Stimulated activated CD8-positive, alpha-beta memory T cell treated with anti-CD3 and anti-CD28 coated beads, Interleukin-4, amount 100 ng/mL, for 1 hour (primary cell): Measurements from ENCODE around the gene KCNJ15.

Source experiments
- DNase-seq, 2 donors: peaks; one replicate each; pipeline ENCODE4 v3.0.0-alpha.2; 2020; ENCODE audit warnings: low read depth in 2 of 2, low spot score in 1 of 2

The KCNJ15 gene

GRCh38 chr21:38267991-38268863 lies 11.4 kb downstream of the KCNJ15 start:
- DNase-seq: no peak

GRCh38 chr21:38268864-38269575 lies 12.2 kb downstream of the KCNJ15 start:
- no peak for DNase-seq

DNA sequence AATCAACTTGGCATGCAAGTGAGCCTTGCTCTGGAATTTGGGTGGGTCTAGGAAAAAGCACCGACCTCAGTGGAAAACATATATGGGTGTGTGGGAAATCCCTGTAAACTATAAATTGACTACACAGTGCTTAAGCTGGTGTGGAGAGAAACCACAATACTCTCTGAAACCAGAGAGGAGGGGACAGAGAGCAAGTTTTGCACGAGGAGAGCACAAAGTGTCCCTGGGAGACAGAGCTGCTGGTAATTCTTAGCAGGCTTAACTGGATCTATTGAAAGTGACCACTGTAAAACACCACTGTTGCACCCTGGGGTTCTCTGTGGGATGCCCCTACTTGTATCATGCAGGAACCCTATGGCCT lies 12.8 kb downstream of the KCNJ15 start:
- no peak for DNase-seq

DNA sequence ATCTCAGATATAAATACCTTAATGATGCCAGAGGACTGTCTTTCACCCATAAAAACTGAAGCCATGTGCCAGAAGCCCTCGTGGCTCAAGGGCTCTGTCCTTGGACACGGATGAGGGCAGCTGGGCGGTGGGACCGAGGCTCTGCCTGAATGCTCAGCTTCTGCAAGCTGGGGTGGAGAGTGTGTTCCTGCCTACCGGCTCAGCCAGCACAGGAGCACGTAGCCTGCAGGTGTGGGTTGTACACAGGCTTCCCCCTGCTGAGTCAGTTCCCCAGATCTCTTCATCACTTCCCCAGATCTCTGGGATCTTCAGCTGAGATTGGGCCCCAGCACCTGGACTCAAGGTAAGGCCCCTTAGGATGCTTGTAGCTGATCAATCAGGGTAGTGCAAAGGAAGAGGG lies 15.4 kb downstream of the KCNJ15 start:
- DNase-seq: no peak

- DNase-seq: no peak
Observed at GRCh38 chr21:38273745-38274542, 17.2 kb downstream of the KCNJ15 start.

GRCh38 chr21:38277501-38278131 lies 20.8 kb downstream of the KCNJ15 start:
- DNase-seq: no peak

DNA sequence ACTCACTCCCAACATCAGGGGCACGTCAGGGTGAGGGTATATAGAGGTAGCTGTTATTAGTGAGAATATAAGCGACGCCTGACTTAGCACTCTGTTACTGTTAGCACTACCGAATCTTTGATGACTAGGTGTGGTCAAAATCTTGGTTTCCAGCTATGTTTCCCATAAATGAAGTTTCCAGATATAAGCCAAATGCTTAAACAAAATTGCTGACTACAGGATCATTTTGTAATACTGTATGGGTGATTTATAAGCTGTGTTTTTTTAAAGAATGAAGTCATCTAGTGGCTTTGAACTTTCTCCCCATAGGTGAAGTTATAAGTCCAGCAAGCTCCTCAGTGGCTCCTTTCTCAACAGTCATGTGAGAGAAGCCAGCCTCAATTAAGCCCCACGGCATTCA lies 23.7 kb downstream of the KCNJ15 start:
- DNase-seq: no peak

DNA sequence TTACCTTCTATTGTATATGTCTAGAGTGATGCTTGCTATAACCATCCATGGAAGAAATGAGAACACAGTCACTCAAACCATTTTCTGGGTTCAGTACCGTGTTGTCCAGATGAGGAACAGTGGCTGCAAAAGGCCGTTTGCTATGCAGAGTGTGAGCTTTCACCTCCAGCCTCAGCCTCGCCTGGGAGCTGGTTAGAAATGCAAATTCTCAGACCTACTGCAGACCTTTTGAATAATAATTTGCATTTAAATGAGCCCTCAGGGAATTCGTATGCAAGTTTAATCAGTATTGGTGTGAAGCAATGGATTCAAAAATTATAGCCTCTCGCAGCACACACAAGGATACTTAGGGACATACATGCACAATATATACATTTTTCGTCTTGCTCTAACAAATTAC lies 24.1 kb downstream of the KCNJ15 start:
- no peak for DNase-seq

DNA sequence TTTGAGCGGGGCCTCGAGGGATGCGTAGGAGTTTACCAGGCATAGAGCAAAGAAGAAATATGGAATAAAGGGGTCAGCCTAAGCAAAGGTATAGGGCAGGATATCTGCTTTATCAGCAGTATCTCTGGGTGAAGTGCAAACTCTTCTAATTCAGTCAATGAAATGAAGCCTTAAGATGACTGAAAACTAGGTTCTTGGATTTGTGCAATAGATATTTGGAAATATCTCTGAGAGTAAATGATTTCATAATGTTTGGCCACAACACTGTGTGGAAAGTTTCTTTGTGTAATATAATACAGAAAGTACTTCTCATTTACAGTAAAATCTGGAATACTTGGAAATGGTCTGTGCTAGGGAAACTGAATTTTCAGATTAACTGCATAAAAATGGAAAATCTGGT lies 26.1 kb downstream of the KCNJ15 start:
- DNase-seq: no peak

- DNase-seq: no peak
Observed at GRCh38 chr21:38284216-38284615, 27.4 kb downstream of the KCNJ15 start.

DNA sequence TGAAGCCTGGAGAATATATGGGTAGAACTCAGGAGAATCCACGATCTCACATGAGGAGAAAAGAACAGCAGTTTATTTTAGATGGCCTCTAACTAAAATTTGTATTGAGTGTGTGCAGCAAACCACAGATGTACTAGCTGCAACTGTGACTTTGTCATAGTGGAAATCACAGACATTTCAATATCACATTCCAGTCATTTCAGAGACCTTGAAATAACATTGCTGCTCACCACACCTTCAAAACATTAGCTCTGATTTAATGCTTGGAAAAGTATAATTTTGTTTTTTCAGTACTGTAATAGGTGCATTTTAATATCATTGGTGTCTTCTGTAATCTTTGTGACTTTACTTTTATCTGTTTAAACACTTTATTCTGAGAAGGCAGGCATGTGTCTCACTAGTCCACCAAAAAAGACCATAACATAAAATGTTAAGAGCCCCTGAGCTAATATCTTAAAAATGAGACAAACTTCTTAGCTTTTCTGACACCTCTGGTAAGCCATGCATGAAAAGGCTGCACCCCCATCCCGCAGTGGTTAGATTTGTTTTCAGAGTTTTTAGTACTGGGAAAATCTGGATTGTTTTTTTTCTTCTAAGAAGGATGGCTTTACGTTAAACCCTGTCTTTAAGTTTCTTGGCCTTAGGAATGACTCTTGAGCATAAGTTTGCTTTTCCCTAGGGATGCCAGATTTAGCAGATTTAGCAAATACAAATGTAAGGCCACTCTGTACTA lies 30.1 kb downstream of the KCNJ15 start:
- DNase-seq: no peak

GRCh38 chr21:38287476-38287875 lies 30.7 kb downstream of the KCNJ15 start:
- DNase-seq: no peak

DNA sequence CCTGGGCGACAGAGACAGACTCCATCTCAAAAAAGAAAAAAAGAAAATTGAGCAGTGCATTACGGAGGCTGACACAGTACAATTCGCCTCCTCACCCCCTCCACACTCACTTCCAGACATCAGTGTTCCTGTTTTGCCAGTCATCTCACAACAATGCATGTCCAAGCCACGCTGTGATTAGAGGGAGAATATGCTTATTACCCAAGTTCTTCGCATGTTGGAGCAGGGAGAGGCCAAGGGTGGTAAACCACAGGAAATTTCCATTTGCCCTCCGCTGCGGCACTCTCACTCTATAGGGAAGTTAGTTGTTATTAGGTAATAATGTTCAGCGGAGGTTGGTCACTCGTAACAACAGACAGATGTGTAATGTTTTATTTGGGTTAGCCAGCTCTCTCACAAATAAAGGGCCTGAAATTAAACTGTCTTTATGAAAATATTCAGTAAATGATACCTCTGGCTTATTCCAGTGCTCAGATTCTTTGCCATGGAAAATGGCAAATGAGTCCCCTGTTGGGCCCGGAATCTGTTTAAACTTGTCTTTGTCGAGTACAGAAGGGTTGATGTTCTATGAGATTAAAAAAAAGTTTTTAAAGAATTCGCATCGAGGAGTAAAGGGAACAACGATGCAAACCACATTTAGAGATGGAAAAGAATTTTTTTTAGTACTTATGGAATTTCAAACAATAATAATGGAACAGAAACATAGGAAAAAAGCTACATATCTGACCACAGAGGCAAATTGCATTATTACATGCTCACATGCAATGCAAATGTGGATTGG lies 33.1 kb downstream of the KCNJ15 start:
- DNase-seq: no peak

GRCh38 chr21:38290809-38291208 lies 34.0 kb downstream of the KCNJ15 start:
- DNase-seq: no peak

DNA sequence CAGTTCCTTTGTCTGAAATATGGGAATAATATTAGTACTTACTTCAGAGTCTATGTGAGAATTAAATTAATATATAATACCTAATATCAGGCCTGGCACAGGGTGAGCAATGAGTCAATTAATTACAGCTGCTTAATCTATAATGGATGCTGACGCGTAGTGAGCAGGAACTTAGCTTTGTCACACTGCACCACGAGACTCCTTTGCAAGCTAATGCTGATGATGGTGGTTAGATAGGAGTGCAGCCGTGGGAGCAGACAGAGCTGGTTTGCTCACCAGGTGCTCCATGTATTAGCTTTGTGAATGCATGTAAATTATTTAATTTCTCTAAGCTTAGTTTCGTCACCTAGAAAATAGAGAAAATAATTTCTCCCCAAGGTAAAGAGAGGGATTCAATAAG lies 35.1 kb downstream of the KCNJ15 start:
- DNase-seq: no peak

DNA sequence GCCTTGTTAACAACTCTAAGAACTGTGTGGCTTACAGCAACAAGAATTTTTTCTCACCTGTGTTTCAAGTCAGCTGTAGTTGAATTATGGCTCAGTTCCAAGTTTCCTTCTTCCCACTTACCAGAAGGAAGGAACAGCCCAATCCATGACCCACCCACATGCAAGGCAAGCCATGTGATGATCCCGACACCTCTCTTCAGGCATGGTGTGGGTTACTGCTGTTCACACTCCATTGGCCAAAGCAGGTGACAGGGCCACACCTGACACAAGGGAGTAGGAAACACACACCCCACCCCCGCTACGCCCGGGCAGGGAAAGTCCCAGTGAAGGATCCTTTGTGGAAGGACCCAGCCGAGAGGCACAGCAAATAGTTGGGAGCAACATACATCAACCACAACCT lies 36.3 kb downstream of the KCNJ15 start:
- no peak for DNase-seq

DNA sequence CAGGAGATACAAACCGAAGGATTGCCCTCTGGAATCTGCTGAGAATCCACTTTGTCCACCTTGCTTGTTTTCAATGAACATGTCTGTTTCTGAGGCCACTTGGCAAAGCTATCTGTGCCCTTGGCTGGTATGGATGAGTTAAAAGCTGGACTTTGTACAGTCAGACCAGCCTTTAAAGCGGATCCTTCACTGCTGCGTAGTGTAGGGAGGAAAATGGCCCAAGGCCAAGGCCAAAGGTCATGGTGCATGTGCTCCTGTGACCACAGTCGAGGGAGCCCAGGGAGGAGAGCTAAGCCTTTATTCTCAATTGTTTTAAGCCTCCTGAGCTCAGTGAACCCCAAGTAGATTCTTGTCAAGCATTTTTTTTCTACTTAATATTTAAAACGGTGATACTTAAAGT lies 37.0 kb downstream of the KCNJ15 start:
- DNase-seq: no peak

DNA sequence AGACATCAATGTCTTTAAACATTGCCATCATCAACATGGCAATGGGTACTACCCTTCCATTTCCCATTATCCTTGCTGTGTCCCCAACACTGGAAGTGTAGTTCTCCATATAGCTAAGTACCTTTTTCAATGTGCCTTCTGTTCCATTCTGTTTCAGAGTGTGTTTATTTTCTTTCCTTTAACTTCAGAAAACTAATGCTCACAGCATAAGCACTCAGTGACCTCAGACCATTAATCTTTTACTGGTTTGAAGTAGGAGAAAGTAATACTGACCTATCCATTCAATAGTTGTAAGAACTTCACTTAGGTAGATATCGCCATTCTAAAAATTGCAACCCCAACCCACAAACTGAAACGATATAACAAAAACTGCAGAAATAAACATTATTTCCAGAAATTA lies 37.8 kb downstream of the KCNJ15 start:
- DNase-seq: no peak

GRCh38 chr21:38295997-38296764 lies 39.4 kb downstream of the KCNJ15 start:
- DNase-seq: no peak
